GM18526 (cell line): Measurements from ENCODE around the gene MAP3K4.

ENCODE experiments used
- POLR2A ChIP-seq: IDR thresholded peaks from 3 replicates; pipeline ENCODE4 v1.6.1; 2011; ENCODE audit not compliant: insufficient read length; ENCODE audit errors: extremely low read depth

The MAP3K4 gene

GRCh38 chr6:161143663-161144430 is 152.3 kb downstream of the MAP3K4 start:
- TF ChIP-seq POLR2A: no peak

- no peak for TF ChIP-seq POLR2A
Measured at GRCh38 chr6:161150136-161150535, 158.6 kb downstream of the MAP3K4 start.

DNA sequence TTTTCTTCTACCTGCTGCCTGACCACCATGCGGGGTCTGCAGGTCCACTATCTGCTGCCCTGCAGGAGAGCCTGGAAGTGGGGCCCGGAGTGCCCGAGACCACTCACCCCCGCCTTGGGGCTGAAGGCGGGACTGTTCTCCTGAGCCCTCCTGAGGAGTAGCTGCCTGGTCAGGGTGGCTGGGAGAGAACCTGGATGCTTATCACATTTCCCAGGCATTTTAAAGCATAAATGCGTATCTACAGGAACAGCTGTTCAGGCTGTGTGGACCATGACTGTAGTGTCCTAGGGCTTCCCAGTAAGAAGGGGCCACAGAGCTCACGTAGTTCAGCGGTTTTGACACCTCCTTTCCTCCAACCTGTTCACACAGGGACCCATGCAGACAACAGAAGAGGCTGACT is 159.0 kb downstream of the MAP3K4 start:
- no peak for TF ChIP-seq POLR2A

- TF ChIP-seq POLR2A: no peak
Measured at GRCh38 chr6:161151059-161151645, 159.6 kb downstream of the MAP3K4 start.

- no peak for TF ChIP-seq POLR2A
Measured at GRCh38 chr6:161151660-161152526, 160.3 kb downstream of the MAP3K4 start.

- TF ChIP-seq POLR2A: no peak
Measured at GRCh38 chr6:161152527-161152862, 160.9 kb downstream of the MAP3K4 start.

GRCh38 chr6:161152907-161153662 is 161.5 kb downstream of the MAP3K4 start:
- no peak for TF ChIP-seq POLR2A

DNA sequence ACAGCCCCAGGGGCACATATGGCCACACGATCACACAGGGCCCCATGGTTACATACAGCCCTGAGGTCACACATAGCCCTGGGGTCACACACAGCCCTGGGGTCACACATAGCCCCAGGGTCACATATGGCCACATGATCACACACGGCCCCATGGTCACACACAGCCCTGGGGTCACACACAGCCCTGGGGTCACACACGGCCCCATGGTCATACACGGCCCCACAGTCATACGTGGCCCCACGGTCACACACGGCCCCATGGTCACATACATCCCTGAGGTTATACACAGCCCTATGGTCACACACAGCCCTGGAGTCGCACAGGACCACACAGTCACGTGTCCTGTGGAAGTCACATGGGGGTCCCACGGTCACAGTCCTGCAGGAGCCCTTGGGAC is 162.2 kb downstream of the MAP3K4 start:
- no peak for TF ChIP-seq POLR2A

- no peak for TF ChIP-seq POLR2A
Measured at GRCh38 chr6:161154796-161155335, 163.3 kb downstream of the MAP3K4 start.

GRCh38 chr6:161161121-161161520 is 169.6 kb downstream of the MAP3K4 start:
- no peak for TF ChIP-seq POLR2A

DNA sequence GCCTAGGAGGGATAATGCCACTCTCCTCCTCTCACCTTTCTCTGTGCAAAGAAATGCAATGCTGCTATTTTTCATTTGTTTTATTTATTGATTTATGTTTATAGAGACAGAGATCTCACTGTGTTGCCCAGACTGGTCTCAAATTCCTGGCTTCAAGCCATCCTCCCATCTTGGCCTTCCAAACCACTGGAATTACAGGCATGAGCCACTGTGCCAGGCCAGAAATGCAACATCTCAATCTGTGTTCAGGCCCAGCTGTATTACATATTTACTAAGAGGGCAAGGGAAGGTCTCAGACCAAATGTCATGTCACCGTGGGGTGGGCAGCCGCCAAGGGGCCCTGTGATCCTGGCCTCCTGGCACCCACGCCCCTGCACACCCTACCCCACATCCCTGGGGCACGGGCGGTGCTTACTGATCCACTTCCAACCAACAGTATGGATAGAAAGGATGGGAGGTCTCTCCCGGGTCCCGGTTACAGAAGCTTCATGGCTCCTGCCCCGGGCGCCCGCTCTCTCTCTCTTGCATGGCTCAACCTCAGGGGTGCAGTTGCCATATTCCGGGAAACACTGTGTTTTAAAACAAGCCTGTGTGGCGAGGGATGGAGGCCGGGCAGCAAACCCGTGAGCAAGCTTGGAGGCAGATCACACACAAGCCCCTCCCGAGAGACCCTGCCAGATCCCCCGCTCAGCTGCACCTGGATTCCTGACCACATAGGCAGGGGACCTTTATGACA is 170.5 kb downstream of the MAP3K4 start:
- TF ChIP-seq POLR2A: no peak

GRCh38 chr6:161162722-161163121 is 171.2 kb downstream of the MAP3K4 start:
- no peak for TF ChIP-seq POLR2A

- TF ChIP-seq POLR2A: no peak
Measured at GRCh38 chr6:161163466-161164181, 172.1 kb downstream of the MAP3K4 start.

- no peak for TF ChIP-seq POLR2A
Measured at GRCh38 chr6:161164182-161164625, 172.6 kb downstream of the MAP3K4 start.
